HG02623 (cell line): ENCODE data around the gene CAPN2.
"Not testable (repeated sequence)": the region's sequence is repeated elsewhere in the genome, so short reads cannot be mapped to it uniquely, and the experiment has no call there.

Source experiments
- ATAC-seq: cut with Tn5 transposase; IDR thresholded peaks from one replicate; pipeline ENCODE4 v1.9.1; 2021; ENCODE audit warnings: moderate library complexity; ENCODE audit not compliant: unreplicated experiment

Gene CAPN2

GRCh38 chr1:223716302-223716862 lies 4.0 kb downstream of the CAPN2 start:
- ATAC-seq, result peak; percentile 36

- no peak for ATAC-seq
Measured at GRCh38 chr1:223717123-223717522, 4.8 kb downstream of the CAPN2 start.

GRCh38 chr1:223717695-223718363 lies 5.5 kb downstream of the CAPN2 start:
- no peak for ATAC-seq

- no peak for ATAC-seq
Measured at GRCh38 chr1:223718850-223719249, 6.5 kb downstream of the CAPN2 start.

GRCh38 chr1:223720971-223721591 lies 8.7 kb downstream of the CAPN2 start:
- no peak for ATAC-seq

GRCh38 chr1:223721658-223722607 lies 9.6 kb downstream of the CAPN2 start:
- ATAC-seq, result no peak

GRCh38 chr1:223723351-223723904 lies 11.1 kb downstream of the CAPN2 start:
- ATAC-seq, result no peak

GRCh38 chr1:223724376-223724775 lies 12.0 kb downstream of the CAPN2 start:
- ATAC-seq, result no peak

DNA sequence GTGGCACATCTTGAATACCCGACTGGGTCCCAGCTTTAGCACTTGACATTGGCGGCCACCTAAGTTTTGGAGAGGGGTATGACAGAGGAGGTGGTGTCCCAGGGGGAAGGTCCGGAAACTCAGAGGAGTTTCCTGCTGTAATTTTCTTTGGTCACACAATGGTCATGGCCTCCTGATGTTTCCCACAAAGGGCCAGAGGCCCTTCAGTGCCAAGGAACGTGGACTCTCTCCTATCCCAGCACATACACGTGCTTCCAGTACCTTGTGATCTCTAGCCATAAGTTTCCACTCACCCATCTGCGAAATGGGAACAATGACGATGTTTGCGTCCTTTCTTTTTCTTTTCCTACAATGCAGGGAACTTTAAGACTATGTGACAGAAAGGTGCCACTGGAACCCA lies 13.2 kb downstream of the CAPN2 start:
- no peak for ATAC-seq

- ATAC-seq, result peak; percentile 88
Measured at GRCh38 chr1:223726380-223727001, 14.2 kb downstream of the CAPN2 start.

- no peak for ATAC-seq
Measured at GRCh38 chr1:223727541-223727940, 15.2 kb downstream of the CAPN2 start.

DNA sequence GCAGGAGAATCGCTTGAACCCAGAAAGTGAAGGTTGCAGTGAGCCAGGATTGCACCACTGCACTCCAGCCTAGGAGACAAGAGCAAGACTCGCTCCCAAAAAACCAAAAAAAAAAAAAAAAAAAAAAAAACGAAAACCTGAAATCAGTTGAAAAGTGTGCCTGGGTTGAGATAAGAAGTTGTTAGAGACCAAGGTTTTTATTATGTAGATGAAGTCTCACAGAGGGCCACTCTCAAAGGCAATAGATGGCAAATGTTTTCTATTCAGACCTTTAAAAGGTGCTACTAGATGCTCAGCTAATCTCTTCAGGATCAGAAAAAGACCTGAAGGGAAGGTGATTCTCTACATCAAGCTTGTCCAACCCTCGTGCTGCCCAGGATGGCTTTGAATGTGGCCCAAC lies 17.6 kb downstream of the CAPN2 start:
- no peak for ATAC-seq

DNA sequence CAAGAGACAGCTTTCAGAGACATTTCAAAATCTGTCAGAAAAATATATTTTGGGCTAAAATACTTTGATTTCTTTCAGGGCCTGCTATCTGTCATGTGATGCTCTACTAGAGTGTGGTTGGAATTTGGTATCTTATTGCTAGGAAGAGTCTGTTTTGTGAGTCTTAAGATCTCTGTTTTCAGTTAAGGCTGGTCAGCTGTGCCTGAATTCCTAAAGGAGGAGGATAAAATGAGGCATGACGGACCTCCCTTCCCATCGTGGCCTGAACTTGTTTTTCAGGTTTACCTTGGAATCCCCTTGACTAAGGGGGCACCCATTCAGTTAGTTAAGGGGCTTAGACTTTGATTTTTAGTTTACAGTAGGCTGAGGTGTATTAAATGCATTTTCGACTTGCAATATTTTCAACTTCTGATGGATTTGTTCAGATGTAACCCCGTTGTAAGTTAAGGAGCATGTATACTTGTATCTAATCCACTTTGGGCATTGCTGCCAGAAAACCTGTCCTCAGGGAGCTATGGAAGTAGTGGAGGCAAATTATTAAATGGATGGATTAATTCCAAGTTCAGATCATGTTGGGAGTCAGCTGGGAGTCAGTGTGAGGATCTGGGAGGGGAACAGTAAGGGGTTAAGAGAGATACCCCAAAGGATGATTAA lies 18.3 kb downstream of the CAPN2 start:
- ATAC-seq, result no peak

DNA sequence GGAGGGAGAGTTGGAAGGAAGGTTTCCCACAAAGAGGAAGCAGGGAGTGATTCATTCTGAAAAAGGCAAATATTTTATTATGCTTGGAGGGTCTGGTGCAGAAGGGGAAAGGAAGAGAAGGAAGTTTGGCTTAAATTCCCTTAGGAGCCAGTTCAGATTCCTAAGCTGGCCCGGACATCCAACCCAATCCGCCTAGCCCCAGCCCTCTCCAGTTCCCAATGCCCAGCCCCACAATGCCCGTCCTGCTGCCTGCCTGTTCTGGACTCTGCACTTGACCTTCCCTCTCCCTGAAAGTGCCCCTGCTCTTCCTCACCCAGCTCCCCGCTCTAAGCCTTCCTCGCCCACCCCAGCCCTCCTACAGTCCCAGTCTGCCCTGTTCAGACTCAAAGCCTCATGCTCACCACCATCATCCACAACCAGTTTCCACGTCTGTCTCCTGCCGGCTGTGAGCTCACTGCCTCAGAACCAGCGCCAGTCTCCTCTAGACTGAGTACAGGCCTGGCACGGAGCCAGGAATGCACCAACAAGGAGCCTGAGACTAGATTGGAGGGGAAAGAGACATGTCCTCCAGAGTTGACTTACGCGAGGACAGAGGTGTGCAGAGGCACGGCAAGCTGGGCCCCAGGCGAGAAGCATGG lies 18.9 kb downstream of the CAPN2 start:
- no peak for ATAC-seq

DNA sequence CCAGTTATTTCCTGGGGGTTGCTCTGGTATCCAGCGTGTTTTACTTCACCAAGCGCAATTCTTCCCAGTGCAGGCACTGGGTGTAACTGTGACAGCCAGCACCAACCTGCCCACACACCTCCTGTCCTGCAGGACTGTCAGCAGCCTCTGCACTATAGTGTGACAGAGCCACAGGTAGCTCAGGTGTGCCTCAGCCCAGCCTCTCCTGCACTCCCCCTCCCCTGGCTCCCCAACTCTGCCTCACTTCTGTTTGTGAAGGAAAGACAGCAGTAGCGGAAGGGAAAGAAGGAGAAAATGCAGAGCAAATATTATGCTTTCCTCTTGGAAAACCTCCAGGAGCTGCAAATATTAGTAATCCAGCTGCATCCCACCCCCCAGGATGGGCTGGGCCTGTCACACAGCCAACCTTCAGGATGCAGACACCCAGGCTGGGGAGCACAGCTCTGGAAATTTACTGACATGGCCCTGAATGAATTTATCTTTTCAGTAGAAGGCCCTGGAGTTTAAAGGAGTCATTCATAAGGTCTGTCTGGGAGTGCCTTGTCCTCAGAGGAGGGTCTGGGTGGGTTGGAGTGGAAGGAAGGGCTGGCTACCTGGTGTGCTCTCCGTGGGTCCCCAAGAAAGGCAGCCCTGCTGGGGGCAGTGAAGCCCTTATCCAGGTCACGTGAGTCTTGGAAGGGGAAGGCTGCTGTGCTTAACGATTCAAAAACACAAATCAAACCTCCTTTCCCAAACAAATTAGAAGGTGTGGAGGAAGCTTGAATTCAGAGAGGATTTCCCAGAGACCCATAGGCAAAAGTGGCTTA lies 20.9 kb downstream of the CAPN2 start:
- ATAC-seq, result no peak

DNA sequence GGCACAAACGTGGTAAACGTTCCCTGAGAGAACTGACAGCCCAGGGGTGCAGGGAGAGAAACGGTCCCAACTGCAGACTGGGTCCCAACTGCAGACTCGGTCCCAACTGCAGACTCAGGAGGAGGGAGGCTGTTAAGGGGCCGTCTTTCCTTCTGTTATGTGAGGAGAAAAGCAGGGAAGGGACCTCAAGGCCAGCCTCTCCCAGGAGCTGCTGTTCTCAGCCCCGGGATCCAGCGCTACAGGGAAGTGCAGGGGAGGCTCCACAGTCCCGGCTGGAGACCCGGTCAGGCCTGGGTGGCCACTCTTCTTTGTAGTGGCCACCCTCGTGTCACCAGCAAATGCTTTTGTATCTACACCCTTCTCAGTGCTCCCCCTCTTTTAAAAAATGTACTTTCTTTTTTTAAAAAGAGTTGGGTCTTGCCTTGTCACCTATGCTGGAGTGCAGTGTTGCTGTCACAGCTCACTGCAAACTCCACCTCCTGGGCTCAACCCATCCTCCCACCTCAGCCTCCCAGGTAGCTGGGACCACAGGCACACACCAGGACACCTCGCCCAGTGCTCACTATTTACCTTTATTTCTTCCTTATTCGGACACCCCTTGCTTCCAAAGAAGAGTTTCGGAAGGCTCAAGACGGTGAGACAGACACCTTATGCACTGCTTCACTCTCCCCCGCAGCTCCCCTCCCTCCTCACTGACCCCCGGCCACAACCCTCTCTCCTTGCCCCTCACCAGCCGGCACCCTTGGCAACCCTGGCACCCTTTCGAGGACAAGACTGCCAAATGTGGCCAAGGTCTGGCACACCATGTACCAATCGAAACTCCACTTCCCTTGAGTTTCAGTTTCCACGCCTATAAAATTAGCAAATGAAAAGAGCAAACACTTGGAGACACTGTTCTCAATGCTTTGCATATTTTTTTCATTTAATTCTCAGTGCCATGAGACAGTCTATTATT lies 21.8 kb downstream of the CAPN2 start:
- ATAC-seq, result no peak

GRCh38 chr1:223736638-223737037 lies 24.3 kb downstream of the CAPN2 start:
- ATAC-seq, result not testable (repeated sequence)

DNA sequence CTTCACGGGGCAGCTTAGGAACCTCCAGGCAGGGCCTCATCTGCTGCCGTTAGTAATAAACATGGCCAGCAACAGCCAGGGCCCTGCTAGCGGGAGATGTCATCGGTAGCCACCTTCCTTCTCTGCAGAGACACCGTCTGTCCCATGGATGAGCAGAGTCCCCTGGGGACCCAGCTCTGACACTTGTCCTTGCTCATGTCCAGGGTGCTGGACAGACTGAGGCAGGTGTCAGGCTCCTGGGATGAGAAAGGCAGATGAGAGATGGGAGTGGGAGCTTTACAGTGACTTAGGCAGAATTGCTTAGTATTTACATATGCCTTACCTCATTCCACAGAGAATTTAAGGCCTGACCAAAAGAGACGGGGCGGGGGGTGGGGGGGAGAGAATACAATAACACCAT lies 25.0 kb downstream of the CAPN2 start:
- no peak for ATAC-seq
